GM12801 (cell line): ENCODE measurements around the gene GLT8D1.

ENCODE experiments used
- TF ChIP-seq, protein P1 (sequence below): IDR thresholded peaks from one replicate; pipeline ENCODE4 v1.5.1; 2011; ENCODE audit warnings: control low read depth; ENCODE audit not compliant: insufficient read length; ENCODE audit errors: extremely low read depth

Gene GLT8D1

DNA sequence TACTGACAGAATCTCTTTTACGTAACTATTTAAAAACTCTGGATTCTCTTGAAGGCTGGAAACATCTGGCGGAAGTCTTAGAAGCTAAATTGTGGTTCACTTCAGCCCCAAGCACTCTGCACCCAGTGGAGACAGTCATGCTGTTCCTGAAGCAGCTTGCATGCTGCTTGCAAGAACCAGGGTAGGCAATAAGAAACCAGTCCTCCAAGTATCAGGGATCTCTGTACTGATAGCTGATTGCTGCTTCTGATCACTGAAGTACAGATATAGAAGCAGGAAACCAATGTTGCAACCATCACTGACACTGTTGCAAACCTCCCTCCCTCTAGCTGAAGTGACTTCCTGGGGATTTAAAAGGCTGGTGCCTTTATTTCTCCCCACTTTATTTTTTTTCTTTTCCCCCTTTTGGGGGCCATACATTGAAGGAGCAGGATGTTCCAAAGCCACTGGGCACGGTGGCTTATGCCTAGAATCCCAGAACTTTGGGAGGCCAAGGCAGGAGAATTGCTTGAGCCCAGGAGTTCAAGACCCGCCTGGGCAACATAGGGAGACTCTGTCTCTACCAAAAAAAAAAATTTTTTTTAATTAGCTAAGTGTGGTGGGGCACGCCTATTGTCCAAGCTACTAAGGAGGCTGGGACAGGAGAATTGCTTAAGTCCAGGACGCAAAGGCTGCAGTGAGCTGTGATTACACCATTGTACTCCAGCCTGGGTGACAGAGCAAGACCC lies 15.6 kb upstream of the GLT8D1 start:
- TF ChIP-seq, protein P1, sequence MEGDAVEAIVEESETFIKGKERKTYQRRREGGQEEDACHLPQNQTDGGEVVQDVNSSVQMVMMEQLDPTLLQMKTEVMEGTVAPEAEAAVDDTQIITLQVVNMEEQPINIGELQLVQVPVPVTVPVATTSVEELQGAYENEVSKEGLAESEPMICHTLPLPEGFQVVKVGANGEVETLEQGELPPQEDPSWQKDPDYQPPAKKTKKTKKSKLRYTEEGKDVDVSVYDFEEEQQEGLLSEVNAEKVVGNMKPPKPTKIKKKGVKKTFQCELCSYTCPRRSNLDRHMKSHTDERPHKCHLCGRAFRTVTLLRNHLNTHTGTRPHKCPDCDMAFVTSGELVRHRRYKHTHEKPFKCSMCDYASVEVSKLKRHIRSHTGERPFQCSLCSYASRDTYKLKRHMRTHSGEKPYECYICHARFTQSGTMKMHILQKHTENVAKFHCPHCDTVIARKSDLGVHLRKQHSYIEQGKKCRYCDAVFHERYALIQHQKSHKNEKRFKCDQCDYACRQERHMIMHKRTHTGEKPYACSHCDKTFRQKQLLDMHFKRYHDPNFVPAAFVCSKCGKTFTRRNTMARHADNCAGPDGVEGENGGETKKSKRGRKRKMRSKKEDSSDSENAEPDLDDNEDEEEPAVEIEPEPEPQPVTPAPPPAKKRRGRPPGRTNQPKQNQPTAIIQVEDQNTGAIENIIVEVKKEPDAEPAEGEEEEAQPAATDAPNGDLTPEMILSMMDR, result no peak

DNA sequence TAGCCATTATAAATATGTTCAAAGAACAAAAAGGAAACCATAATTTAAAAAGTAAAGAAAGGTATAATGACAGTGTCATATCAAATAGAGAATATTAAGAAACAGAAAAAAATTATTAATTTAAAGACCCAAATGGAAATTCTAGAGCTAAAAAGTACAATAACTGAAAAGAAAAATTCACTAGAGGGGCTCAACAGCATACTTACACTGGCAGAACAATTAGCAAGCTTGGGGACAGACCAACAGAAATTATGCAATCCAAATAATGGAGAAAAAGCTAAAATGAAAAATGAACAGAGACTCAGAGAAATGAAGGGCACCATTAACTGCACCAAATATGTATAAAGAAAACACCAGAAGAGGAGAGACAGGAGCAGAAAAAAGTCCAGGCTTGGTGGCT lies 14.0 kb upstream of the GLT8D1 start:
- TF ChIP-seq, protein P1, result no peak

DNA sequence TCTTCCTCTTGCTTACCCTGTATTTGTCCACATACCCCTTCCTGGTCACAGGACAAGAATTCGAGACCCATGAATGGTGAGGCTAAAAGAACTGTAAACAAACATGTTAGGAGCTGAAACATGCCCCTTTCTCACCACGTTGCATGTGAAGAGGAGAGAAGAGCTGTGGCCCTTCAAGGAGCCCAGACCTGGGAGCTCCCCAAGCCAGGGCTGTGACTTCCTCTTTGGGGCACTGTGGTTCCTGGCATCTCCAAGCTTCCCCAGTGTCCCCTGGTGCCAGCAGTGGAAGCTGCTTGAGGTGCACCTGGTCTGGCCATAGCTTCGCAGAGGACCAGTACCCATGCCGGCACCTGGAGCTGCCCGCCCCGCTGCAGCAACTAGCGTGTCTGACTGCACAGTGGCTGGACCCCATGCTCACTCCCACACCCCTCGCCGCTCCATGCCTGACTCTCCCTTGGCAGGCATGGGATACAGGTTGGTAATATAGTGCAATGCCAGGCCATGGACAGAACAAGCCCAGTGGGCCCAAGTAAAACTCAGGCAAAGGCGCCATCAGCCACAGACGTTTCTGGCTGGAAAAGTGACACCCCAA lies 10.2 kb upstream of the GLT8D1 start:
- TF ChIP-seq, protein P1, result no peak

DNA sequence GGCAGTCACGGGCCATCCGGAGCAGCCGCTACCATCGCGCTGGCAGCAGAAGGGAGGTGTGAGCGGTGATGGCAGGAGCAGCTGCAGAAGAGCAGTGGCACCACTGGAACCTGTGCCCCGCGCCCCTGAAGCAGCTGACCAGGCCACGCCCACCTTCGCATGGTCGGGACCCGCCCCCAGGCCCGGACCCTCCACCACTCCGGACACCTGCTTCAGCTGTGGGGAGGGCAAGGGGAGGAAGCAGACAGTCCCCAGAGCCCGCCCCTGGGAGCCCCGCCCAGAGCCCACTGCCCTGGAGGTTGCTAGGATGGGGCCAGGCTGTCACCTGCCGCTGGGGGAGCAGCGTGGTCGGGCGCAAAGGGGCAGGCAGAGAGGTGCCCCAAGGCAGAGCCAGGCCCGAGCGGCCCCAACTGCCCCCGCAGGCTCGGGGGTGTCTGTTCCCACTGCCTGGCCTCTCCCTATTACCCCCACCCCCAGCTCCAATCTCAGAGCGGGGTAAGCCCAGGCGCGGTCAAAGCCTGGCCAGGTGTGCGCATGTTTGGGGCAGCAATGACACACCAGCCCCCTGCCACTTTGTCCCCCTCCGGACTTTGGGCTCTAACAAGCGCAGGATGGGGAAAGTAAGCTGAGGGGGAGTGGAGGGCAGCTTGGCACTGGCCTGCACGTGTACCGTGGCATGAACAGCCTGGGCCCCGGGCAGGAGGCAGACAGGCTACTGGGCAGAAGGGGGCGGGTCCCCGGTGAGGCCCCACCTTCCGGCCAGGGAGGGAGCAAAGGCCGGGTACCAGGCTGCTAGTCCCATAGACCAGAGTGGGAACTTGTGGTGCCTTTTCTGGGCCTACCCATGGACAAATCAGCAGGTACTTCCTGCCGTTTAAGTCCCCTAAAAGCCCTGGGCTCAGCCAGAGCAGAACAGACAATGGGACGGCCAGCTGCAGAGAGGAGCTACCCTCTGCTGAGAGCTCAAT lies 9.0 kb upstream of the GLT8D1 start:
- TF ChIP-seq, protein P1, result no peak

DNA sequence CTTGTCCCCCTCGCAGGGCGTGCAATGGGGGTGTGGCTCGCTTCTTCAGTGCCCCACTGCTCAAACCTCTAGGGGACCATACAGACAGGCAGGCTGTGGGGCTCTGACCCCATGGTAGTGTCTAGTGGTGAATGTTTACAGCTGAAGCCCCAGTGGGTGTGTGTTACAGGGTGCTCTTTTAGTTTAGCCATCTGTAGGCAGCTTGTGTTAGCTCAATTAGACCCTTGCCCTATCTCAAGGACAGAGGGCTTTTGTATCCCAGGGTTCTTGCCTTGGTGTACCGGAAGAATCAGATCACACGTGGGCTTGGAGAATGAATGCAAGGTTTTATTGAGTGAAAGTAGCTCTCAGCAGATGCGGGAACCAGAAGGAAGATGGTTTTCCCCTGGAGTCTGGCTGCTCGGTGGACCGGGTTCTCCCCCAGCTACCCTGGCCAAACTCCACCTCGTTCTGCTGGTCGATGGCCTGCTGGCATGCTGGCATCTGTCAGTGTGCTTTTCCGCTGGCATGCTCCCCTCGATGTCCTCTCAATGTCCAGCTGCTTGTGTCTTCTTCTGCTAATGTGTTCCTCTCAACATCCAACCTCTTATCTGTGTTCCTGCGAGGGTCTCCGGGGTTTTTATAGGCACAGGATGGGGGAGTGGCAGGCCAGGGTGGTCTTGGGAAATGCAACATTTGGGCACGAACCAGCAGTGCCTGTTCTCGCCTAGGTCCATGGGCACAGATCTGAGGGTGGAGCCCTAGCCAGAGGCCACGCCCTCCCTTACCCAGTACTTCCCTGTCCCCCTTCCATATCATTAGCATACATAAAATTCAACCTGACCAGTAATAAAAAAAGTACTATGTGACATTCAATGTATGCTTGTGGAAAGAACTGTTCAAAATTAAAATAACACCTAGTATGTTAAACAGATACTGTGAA lies 7.0 kb upstream of the GLT8D1 start:
- TF ChIP-seq, protein P1, result no peak

DNA sequence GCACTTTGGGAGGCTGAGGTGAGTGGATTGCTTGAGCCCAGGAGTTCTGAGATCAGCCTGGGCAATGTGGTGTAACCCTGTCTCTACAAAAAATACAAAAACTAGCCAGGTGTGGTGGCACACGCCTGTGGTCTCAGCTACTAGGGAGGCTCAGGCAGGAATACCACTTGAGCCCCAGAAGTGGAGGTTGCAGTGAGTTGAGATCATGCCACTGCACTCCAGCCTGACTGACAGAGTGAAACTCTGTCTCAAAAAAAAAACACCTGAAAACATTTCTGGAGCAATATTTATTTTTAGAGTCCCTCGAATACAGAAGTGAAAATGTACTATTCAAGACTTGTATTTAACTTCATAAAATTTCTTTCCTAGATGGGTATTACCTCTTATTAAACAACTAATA lies 4.9 kb upstream of the GLT8D1 start:
- TF ChIP-seq, protein P1, result no peak
